ENCODE measurements around the gene SMIM1. TPM values are rescaled to one million over a fixed set of nuclear protein-coding genes. Genes with fewer than 3 reads are reported as not detected.

The SMIM1 gene
- total RNA-seq, 1 donor from 2014 or later = 6.6 TPM

DNA sequence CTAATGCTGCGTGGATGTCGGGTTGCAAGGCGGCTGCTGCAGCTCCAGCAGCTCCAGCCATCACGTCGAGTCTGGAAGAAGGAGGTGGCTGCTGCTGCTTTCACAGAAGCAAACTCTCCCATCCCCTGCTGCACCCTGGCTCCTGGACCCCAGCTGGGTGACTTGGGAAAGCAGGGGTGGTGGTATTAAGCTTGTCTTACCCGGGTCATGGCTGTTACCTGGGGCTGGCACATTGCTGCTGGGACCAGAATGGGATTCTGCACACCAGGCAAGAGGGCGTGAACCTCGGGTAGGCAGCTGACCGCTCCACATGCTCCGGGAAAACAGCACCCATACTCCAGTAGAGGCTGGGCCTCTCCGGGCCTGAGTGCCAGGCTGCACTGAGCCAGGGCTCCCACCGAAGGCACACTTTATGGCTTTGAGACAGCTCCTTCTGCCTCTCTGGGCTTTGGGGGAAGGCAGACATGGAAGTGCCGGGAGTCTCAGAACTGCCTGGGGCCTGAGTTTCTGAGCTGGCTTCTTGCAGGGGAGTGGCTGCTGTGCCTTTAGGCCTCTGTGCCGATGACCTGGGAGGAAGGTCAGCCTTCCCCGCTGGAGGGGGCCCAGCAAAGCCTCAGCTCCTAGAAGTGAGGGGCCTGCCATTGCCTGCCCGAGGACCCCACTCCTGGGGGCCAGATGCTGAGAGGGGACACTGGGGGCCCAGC lies 1.2 kb downstream of the SMIM1 start:
- Histone ChIP-seq H3K27ac (ENCODE audit: low read depth, low read length) (no peak overlapping the region), H2AFZ (ENCODE audit: low read depth, low read length) (no peak overlapping the region), H3K4me1 (ENCODE audit: insufficient read depth, low read length) (peaks cover 18% of the 10 kb centered on the region), H3K79me2 (ENCODE audit: insufficient read depth, low read length) (no peaks in the 10 kb centered on the region), H3K9me3 (ENCODE audit: insufficient read depth, low read depth, low read length) (no peaks in the 10 kb centered on the region), H3K4me2 (ENCODE audit: low read length) (no peak overlapping the region), H4K20me1 (ENCODE audit: insufficient read depth, low read length) (peaks cover 4% of the 10 kb centered on the region), H3K27me3 (ENCODE audit: insufficient read depth, low read length) (no peaks in the 10 kb centered on the region), H3K9ac (ENCODE audit: low read length) (no peak overlapping the region), H3K4me3 (ENCODE audit: insufficient read depth, low read depth, low read length) (no peak overlapping the region), H3K36me3 (ENCODE audit: insufficient read depth, low read length) (no peaks in the 10 kb centered on the region)
- H3K4me3 Mint-ChIP-seq (ENCODE audit: unreplicated experiment) = peak overlapping the region; percentile 64
- TF ChIP-seq EZH2 (IDR thresholded peaks at IDR 0.05; ENCODE audit: insufficient read depth, low read length) = no peak
- TF ChIP-seq, protein P1, sequence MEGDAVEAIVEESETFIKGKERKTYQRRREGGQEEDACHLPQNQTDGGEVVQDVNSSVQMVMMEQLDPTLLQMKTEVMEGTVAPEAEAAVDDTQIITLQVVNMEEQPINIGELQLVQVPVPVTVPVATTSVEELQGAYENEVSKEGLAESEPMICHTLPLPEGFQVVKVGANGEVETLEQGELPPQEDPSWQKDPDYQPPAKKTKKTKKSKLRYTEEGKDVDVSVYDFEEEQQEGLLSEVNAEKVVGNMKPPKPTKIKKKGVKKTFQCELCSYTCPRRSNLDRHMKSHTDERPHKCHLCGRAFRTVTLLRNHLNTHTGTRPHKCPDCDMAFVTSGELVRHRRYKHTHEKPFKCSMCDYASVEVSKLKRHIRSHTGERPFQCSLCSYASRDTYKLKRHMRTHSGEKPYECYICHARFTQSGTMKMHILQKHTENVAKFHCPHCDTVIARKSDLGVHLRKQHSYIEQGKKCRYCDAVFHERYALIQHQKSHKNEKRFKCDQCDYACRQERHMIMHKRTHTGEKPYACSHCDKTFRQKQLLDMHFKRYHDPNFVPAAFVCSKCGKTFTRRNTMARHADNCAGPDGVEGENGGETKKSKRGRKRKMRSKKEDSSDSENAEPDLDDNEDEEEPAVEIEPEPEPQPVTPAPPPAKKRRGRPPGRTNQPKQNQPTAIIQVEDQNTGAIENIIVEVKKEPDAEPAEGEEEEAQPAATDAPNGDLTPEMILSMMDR (IDR thresholded peaks at IDR 0.05; ENCODE audit: insufficient read depth, low read depth, low read length) = no peak
- H3K36me3 Mint-ChIP-seq (ENCODE audit: low read depth, unreplicated experiment) = no peaks in the 10 kb centered on the region
- FAIRE-seq (no peak), DNase-seq (ENCODE audit: low read depth) (no peak)
- H3K4me1 Mint-ChIP-seq (ENCODE audit: low read depth, unreplicated experiment) = peaks cover 6% of the 10 kb centered on the region
- H3K27ac Mint-ChIP-seq (ENCODE audit: unreplicated experiment) = no peak overlapping the region
- no peaks in the 10 kb centered on the region for H3K9me3 Mint-ChIP-seq (ENCODE audit: unreplicated experiment)
- H3K27me3 Mint-ChIP-seq (ENCODE audit: low read depth, unreplicated experiment) = peaks cover 6% of the 10 kb centered on the region

DNA sequence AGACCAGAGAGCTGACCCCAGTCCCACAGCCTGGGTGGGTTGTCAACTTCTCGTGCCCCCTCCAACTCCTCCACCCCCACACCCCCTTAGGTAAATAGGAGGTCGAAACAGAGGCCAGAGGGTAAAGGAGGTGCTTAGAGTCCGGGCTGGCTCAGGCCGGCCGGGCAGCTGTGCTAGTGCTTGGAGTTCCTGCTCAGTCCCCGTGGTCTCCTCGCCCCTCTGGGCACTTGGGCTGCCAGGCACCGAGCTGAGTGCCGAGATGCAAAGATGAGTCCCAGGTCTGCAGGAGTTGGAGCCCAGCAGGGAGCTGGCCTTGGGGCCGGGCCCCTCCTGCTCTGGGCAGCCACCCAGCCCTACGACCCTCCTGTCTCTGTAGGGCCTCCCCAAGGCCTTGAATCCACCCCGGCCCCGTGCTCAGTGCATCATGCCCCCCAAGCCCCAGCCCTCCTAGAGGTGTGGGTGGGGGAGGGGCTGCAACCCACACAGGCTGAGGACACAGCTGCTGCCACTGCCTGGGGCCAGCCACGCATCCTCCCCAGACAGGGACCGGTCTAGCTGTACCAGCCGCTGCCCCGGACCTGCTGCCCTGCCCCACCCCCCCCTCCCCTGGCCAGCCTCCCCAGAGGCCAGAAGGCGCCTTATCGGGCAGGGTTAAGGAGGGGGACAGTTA lies 1.9 kb downstream of the SMIM1 start:
- Mint-ChIP-seq H3K4me1 (ENCODE audit: low read depth, unreplicated experiment) (peaks cover 6% of the 10 kb centered on the region), H3K9me3 (ENCODE audit: unreplicated experiment) (no peaks in the 10 kb centered on the region), H3K27me3 (ENCODE audit: low read depth, unreplicated experiment) (peaks cover 6% of the 10 kb centered on the region), H3K4me3 (ENCODE audit: unreplicated experiment) (no peak overlapping the region), H3K27ac (ENCODE audit: unreplicated experiment) (no peak overlapping the region), H3K36me3 (ENCODE audit: low read depth, unreplicated experiment) (no peaks in the 10 kb centered on the region)
- Histone ChIP-seq H3K4me2 (ENCODE audit: low read length) (no peak overlapping the region), H4K20me1 (ENCODE audit: insufficient read depth, low read length) (peaks cover 7% of the 10 kb centered on the region), H3K9me3 (ENCODE audit: insufficient read depth, low read depth, low read length) (no peaks in the 10 kb centered on the region), H2AFZ (ENCODE audit: low read depth, low read length) (no peak overlapping the region), H3K9ac (ENCODE audit: low read length) (no peak overlapping the region), H3K27me3 (ENCODE audit: insufficient read depth, low read length) (no peaks in the 10 kb centered on the region), H3K79me2 (ENCODE audit: insufficient read depth, low read length) (no peaks in the 10 kb centered on the region), H3K4me1 (ENCODE audit: insufficient read depth, low read length) (peaks cover 18% of the 10 kb centered on the region), H3K27ac (ENCODE audit: low read depth, low read length) (no peak overlapping the region), H3K4me3 (ENCODE audit: insufficient read depth, low read depth, low read length) (no peak overlapping the region), H3K36me3 (ENCODE audit: insufficient read depth, low read length) (no peaks in the 10 kb centered on the region)
- no peak for TF ChIP-seq EZH2 (IDR thresholded peaks at IDR 0.05; ENCODE audit: insufficient read depth, low read length)
- TF ChIP-seq, protein P1 (IDR thresholded peaks at IDR 0.05; ENCODE audit: insufficient read depth, low read depth, low read length) = no peak
- DNase-seq (ENCODE audit: low read depth) = no peak
- no peak for FAIRE-seq
